DOHH2 (cell line): Measurements from ENCODE around the gene THBD.

Source experiments
- H3F3A ChIP-seq: fragments of 200-600 bp; sonication (generic), shearing (Covaris generic); 2 replicates; pipeline ENCODE4 v1.6.0; 2016; ENCODE audit warnings: antibody characterized with exemption, mild to moderate bottlenecking; ENCODE audit not compliant: control insufficient read depth, insufficient read depth
- H3K27ac ChIP-seq: fragments of 200-600 bp; sonication (generic); 2 replicates; pipeline ENCODE4 v1.5.1; 2014; ENCODE audit warnings: low read depth, mild to moderate bottlenecking, low read length, moderate library complexity
- H3K27me3 ChIP-seq: fragments of 200-600 bp; sonication (generic); 2 replicates; pipeline ENCODE4 v1.6.1; 2014; ENCODE audit warnings: mild to moderate bottlenecking, low read length, mixed read lengths; ENCODE audit not compliant: control insufficient read depth
- H3K36me3 ChIP-seq: fragments of 200-600 bp; sonication (generic); 2 replicates; pipeline ENCODE4 v1.6.1; 2014; ENCODE audit warnings: mild to moderate bottlenecking, low read length, moderate library complexity, mixed read lengths; ENCODE audit not compliant: control insufficient read depth
- H3K4me1 ChIP-seq: fragments of 200-600 bp; sonication (generic); 2 replicates; pipeline ENCODE4 v1.6.1; 2014; ENCODE audit warnings: mild to moderate bottlenecking, low read length, mixed read lengths; ENCODE audit not compliant: control insufficient read depth
- H3K4me2 ChIP-seq: fragments of 200-600 bp; sonication (generic); 2 replicates; pipeline ENCODE4 v1.6.0; 2014; ENCODE audit warnings: mild to moderate bottlenecking, low read length, moderate library complexity
- H3K4me3 ChIP-seq: fragments of 200-600 bp; sonication (generic); 2 replicates; pipeline ENCODE4 v1.5.1; 2014; ENCODE audit warnings: mild to moderate bottlenecking, low read length, mixed read lengths
- H3K79me2 ChIP-seq: fragments of 200-600 bp; sonication (generic); 2 replicates; pipeline ENCODE4 v1.6.1; 2014; ENCODE audit warnings: mild to moderate bottlenecking, low read length, mixed read lengths; ENCODE audit not compliant: control insufficient read depth
- H3K9me2 ChIP-seq: fragments of 200-600 bp; sonication (generic); replicated peaks from 2 replicates; pipeline ENCODE4 v1.6.1; 2014; ENCODE audit warnings: mild to moderate bottlenecking, low read length, mixed read lengths; ENCODE audit not compliant: control insufficient read depth
- H3K9me3 ChIP-seq: fragments of 200-600 bp; sonication (generic); 2 replicates; pipeline ENCODE4 v1.6.1; 2014; ENCODE audit warnings: antibody characterized with exemption, low read length, mixed read lengths; ENCODE audit not compliant: control insufficient read depth, insufficient read depth
- H4K20me1 ChIP-seq: fragments of 200-600 bp; sonication (generic); 2 replicates; pipeline ENCODE4 v1.6.0; 2014; ENCODE audit warnings: low read depth, mild to moderate bottlenecking, antibody characterized with exemption, low read length, moderate library complexity; ENCODE audit not compliant: control insufficient read depth, insufficient read depth
- CTCF ChIP-seq: fragments of 200-600 bp; sonication (generic); IDR thresholded peaks from one replicate; pipeline ENCODE4 v1.5.1; 2014; ENCODE audit warnings: antibody characterized with exemption, mild to moderate bottlenecking, low read depth, low read length; ENCODE audit not compliant: poor library complexity, severe bottlenecking
- EZH2phosphoT487 ChIP-seq: fragments of 200-600 bp; sonication (generic); IDR thresholded peaks from 2 replicates; pipeline ENCODE4 v1.6.1; 2017; ENCODE audit warnings: borderline replicate concordance, mild to moderate bottlenecking, antibody characterized with exemption, low read length, moderate library complexity, mixed read lengths

The THBD gene

GRCh38 chr20:23079016-23079351 is 29.5 kb upstream of the THBD start:
- no peaks in the 10 kb centered on the region for H3K4me1 ChIP-seq
- H3K9me3 ChIP-seq = no peaks in the 10 kb centered on the region
- H3K79me2 ChIP-seq = no peaks in the 10 kb centered on the region
- H4K20me1 ChIP-seq = no peaks in the 10 kb centered on the region
- H3K36me3 ChIP-seq = no peaks in the 10 kb centered on the region
- no peak overlapping the region for H3K4me2 ChIP-seq
- TF ChIP-seq EZH2phosphoT487 = no peak
- peak; percentile 36 for TF ChIP-seq CTCF
- no peaks in the 10 kb centered on the region for H3K9me2 ChIP-seq
- no peaks in the 10 kb centered on the region for H3F3A ChIP-seq
- no peak overlapping the region for H3K27ac ChIP-seq
- H3K27me3 ChIP-seq = no peaks in the 10 kb centered on the region
- H3K4me3 ChIP-seq = no peak overlapping the region

GRCh38 chr20:23078351-23079015 is 29.0 kb upstream of the THBD start:
- TF ChIP-seq EZH2phosphoT487 = no peak
- TF ChIP-seq CTCF = no peak

GRCh38 chr20:23077277-23077676 is 27.8 kb upstream of the THBD start:
- TF ChIP-seq CTCF = no peak
- TF ChIP-seq EZH2phosphoT487 = no peak
- no peaks in the 10 kb centered on the region for H3K4me1 ChIP-seq
- no peaks in the 10 kb centered on the region for H3K9me3 ChIP-seq
- no peaks in the 10 kb centered on the region for H3K27me3 ChIP-seq
- H4K20me1 ChIP-seq = no peaks in the 10 kb centered on the region
- no peaks in the 10 kb centered on the region for H3K79me2 ChIP-seq
- no peak overlapping the region for H3K4me2 ChIP-seq
- no peak overlapping the region for H3K27ac ChIP-seq
- H3K4me3 ChIP-seq = no peak overlapping the region
- H3F3A ChIP-seq = no peaks in the 10 kb centered on the region
- no peaks in the 10 kb centered on the region for H3K36me3 ChIP-seq
- H3K9me2 ChIP-seq = no peaks in the 10 kb centered on the region

More at GRCh38 chr20:23078351-23079015, 29.0 kb upstream of the THBD start:
- Histone ChIP-seq H3K4me1 (no peaks in the 10 kb centered on the region), H3K27me3 (no peaks in the 10 kb centered on the region), H3K4me3 (no peak overlapping the region), H3K4me2 (no peak overlapping the region), H3K9me2 (no peaks in the 10 kb centered on the region), H3K9me3 (no peaks in the 10 kb centered on the region), H3F3A (no peaks in the 10 kb centered on the region), H3K27ac (no peak overlapping the region), H3K79me2 (no peaks in the 10 kb centered on the region), H4K20me1 (no peaks in the 10 kb centered on the region), H3K36me3 (no peaks in the 10 kb centered on the region)
